Panc1 (cell line): ENCODE results near the gene FIBIN.

Source experiments
- POLR2AphosphoS5 ChIP-seq: IDR thresholded peaks from 2 replicates; pipeline ENCODE4 v1.6.1; 2012; ENCODE audit warnings: mild to moderate bottlenecking, low read depth, low read length, moderate library complexity
- SIN3A ChIP-seq: IDR thresholded peaks from 2 replicates; pipeline ENCODE4 v1.6.1; 2012; ENCODE audit warnings: low read depth, mild to moderate bottlenecking, low read length, moderate library complexity, borderline replicate concordance; ENCODE audit not compliant: insufficient read depth
- TCF7L2 ChIP-seq: IDR thresholded peaks from 2 replicates; pipeline ENCODE4 v1.6.1; 2011; ENCODE audit warnings: mild to moderate bottlenecking, low read depth, low read length, inconsistent platforms
- TF ChIP-seq, protein P1 (sequence below), 2 experiments: IDR thresholded peaks; 2 replicates each; pipeline ENCODE4 v1.6.1; 2011 to 2012; ENCODE audit warnings: low read depth in 2 of 2, control low read depth in 1 of 2, low read length in 1 of 2, mild to moderate bottlenecking in 1 of 2, moderate library complexity in 1 of 2; ENCODE audit not compliant: insufficient read depth in 1 of 2
- TF ChIP-seq, protein P2 (sequence below): fragments of 450-650 bp; IDR thresholded peaks from 2 replicates; pipeline ENCODE4 v1.5.1; 2017; ENCODE audit warnings: mild to moderate bottlenecking

DNA sequence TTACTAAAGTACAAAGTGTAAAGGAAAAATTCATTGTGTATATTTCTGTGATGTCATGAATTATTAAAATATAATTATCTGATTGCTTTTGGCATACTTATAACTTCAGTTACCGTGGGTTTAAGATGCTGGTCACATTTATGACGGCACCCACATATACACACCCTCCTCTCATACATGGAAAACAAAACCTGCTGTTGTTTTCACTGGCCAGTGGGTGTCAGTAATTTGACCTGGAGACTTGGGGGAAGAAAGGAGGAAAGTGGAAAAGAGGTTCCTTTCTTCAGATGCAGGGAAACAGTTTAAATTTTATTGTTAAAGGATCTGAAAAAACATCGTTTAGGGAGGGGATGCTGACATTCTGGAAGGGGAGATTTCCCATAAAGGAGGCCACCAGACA, 46.0 kb downstream of the FIBIN start:
- TF ChIP-seq POLR2AphosphoS5, result no peak
- TF ChIP-seq, protein P1, sequence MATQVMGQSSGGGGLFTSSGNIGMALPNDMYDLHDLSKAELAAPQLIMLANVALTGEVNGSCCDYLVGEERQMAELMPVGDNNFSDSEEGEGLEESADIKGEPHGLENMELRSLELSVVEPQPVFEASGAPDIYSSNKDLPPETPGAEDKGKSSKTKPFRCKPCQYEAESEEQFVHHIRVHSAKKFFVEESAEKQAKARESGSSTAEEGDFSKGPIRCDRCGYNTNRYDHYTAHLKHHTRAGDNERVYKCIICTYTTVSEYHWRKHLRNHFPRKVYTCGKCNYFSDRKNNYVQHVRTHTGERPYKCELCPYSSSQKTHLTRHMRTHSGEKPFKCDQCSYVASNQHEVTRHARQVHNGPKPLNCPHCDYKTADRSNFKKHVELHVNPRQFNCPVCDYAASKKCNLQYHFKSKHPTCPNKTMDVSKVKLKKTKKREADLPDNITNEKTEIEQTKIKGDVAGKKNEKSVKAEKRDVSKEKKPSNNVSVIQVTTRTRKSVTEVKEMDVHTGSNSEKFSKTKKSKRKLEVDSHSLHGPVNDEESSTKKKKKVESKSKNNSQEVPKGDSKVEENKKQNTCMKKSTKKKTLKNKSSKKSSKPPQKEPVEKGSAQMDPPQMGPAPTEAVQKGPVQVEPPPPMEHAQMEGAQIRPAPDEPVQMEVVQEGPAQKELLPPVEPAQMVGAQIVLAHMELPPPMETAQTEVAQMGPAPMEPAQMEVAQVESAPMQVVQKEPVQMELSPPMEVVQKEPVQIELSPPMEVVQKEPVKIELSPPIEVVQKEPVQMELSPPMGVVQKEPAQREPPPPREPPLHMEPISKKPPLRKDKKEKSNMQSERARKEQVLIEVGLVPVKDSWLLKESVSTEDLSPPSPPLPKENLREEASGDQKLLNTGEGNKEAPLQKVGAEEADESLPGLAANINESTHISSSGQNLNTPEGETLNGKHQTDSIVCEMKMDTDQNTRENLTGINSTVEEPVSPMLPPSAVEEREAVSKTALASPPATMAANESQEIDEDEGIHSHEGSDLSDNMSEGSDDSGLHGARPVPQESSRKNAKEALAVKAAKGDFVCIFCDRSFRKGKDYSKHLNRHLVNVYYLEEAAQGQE (IDR thresholded peaks at IDR 0.05; ENCODE audit: insufficient read depth in 1 of 2, low read depth in 2 of 2, low read length in 1 of 2), result no peak
- TF ChIP-seq, protein P2, sequence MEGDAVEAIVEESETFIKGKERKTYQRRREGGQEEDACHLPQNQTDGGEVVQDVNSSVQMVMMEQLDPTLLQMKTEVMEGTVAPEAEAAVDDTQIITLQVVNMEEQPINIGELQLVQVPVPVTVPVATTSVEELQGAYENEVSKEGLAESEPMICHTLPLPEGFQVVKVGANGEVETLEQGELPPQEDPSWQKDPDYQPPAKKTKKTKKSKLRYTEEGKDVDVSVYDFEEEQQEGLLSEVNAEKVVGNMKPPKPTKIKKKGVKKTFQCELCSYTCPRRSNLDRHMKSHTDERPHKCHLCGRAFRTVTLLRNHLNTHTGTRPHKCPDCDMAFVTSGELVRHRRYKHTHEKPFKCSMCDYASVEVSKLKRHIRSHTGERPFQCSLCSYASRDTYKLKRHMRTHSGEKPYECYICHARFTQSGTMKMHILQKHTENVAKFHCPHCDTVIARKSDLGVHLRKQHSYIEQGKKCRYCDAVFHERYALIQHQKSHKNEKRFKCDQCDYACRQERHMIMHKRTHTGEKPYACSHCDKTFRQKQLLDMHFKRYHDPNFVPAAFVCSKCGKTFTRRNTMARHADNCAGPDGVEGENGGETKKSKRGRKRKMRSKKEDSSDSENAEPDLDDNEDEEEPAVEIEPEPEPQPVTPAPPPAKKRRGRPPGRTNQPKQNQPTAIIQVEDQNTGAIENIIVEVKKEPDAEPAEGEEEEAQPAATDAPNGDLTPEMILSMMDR, result peak; percentile 15; the same call in 1 of the 2 replicates
- TF ChIP-seq TCF7L2, result no peak
- no peak for TF ChIP-seq SIN3A
